Fibroblast of skin of right biceps (primary cell): ENCODE measurements around the gene ARRDC1.
"Not testable (repeated sequence)": the region's sequence is repeated elsewhere in the genome, so short reads cannot be mapped to it uniquely, and the experiment has no call there.

Experiments used
- DNase-seq: peaks from one replicate; pipeline ENCODE4 v3.0.0-alpha.2; 2013

The ARRDC1 gene

GRCh38 chr9:137588311-137588710 lies 17.2 kb upstream of the ARRDC1 start:
- DNase-seq, result no peak

DNA sequence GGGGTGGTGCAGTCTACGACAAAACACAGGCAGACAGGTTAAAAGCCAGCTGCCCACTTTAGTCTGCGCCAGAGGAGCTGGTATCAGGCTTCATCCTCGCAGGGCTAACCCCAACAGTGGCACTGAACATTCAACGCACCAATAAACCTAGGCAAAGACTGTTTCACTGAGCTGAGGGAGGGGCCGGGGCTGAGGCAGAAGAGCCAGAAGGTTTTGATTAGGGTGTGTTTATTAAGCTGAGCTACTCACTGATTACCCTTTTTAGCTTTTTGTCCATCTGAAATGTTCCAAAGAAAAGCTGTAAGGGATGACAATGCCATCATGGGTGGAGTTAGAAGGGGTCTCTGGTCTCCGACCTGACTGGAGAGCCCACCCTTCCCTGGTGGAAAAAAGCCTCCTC lies 16.6 kb upstream of the ARRDC1 start:
- no peak for DNase-seq

GRCh38 chr9:137589441-137590122 lies 15.9 kb upstream of the ARRDC1 start:
- no peak for DNase-seq

DNA sequence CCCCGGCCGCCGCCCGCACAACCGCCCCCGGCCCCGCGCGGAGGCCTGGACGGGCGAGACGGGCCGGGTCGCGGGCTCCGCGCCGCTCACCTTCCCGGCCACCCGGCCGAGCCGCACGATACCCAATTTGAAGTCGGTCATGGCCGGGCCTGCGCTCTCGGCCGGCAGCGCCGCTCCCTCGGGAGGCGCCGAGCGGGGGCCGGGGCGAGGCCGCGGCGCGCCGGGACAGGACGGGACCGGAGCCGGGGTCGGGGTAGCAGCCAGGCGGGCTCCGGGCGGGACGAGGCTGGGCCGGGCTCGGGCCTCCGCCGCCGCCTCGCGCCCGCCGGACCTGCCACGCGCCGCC lies 15.4 kb upstream of the ARRDC1 start:
- no peak for DNase-seq

GRCh38 chr9:137590469-137591383 lies 14.8 kb upstream of the ARRDC1 start, which contains the start of gene ZMYND19:
TSS of gene ZMYND19 (minus strand) at chr9:137590512. CDS start at chr9:137590263, 249 bp downstream.
- DNase-seq, result peak; percentile 90

- no peak for DNase-seq
Observed at GRCh38 chr9:137592767-137593166, 12.7 kb upstream of the ARRDC1 start.

DNA sequence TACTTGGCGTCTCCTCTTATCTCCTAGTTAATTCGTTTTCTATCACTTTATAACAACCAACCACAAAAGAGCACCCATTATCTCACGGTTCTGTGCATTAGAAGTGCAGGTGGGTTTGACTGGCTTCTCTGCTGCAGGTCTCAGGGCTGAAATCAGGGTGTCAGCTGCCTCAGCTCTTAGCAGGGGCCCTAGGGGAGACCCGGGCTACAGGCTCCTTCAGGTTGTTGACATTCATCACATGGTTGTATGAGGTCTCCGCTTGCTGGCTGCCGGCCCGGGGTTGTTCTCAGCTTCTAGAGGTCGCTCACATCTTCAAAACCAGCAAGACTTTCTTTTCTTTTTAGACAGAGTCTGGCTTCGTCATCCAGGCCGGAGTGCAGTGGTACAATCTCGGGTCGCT lies 12.3 kb upstream of the ARRDC1 start:
- no peak for DNase-seq

- not testable (repeated sequence) for DNase-seq
Observed at GRCh38 chr9:137596577-137596976, 8.9 kb upstream of the ARRDC1 start.

- no peak for DNase-seq
Observed at GRCh38 chr9:137598943-137599342, 6.5 kb upstream of the ARRDC1 start.

DNA sequence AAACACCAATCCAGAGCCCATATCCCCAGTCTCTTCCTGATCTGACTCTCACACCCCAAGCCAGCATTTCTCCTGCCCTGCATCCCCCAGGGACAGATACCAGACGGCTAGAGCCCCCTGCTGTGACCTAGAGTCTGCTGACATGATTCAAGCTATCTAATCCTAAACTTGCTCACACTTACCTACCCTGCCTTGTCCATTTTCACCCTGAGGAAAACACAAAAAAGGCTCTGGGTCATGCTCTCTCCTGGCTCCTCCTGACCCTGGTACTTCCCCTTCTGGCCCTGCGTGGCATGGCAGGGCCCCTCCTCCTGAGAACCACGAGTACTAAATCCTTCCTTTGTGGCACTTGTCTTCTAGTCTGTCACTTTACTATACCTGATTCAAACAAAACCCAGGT lies 2.8 kb upstream of the ARRDC1 start:
- DNase-seq, result no peak

GRCh38 chr9:137603879-137604278 lies 1.6 kb upstream of the ARRDC1 start:
- DNase-seq, result no peak

- no peak for DNase-seq
Observed at GRCh38 chr9:137604345-137605086, 970 bp upstream of the ARRDC1 start.

DNA sequence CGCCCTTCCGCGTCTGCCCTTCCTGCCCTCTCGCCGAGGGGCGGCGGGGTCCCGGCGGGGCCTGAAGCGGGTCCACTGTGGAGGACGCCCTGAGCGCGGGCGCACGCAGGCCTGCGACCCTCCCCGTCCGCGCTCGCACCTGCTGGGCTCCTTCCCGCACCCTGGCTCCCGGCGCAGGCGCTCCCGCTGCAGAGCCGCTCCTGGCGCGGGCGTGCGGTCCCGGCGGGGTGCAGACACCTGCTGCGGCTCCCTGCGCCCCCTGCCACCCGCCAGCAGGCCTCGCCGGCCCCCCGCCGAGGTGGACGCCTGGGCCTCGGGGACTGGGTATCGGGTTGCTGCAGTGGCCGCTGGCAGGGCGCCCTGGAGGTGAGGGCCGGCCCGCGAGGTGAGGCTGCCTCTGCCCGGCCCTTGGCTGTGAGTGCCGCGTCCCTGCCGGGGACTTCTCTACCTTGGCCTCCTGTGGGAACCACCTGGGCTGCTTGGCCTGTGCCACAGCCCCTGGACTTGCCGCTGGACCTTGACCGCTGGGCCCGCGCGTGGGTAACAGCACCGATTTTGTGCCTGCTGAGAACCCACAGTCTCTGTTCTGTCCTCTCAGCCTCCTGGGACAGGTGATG lies 627 bp downstream of the ARRDC1 start:
- DNase-seq, result no peak

- no peak for DNase-seq
Observed at GRCh38 chr9:137606734-137607138, 1.2 kb downstream of the ARRDC1 start.

DNA sequence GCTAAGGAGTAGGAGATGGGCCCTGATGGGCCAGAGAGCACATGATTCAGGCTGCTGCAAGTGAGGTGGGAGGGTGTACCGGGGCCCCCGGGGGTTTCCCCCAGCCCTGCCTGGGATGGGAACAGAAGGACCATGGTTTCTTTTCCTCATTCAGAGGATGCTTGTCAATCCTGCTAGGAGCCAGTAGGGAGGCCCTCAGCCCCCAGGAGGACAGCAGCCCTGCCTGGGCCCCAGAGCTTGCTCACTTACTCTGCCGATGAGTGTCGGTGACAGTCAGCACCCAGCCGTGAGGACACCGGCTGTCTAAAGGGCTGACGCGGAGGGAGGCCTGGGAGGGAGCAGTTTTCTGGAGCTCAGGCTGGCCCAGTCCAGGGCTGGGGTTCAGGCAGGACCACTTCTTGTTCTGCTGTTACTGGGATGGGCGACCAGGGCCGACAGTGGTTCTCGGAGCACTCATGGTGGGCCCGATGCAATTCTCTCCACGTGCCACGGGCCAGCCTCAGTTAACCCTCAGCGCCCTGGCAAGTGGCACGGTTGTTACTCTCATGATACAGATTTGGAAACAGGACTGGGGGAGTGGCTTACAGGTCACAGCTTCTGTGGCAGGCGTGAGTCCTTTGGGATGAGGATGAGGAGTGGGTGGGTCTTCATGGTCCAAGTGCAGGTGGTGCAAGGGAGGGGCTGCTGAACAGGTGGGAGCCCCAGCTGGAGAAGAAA lies 1.8 kb downstream of the ARRDC1 start:
- DNase-seq, result no peak

GRCh38 chr9:137610944-137611343 lies 5.5 kb downstream of the ARRDC1 start:
- DNase-seq, result no peak

GRCh38 chr9:137611623-137612609 lies 6.4 kb downstream of the ARRDC1 start:
- peak; percentile 75 for DNase-seq

GRCh38 chr9:137612741-137613142 lies 7.3 kb downstream of the ARRDC1 start:
- DNase-seq, result no peak

GRCh38 chr9:137613259-137613658 lies 7.8 kb downstream of the ARRDC1 start:
- DNase-seq, result no peak

DNA sequence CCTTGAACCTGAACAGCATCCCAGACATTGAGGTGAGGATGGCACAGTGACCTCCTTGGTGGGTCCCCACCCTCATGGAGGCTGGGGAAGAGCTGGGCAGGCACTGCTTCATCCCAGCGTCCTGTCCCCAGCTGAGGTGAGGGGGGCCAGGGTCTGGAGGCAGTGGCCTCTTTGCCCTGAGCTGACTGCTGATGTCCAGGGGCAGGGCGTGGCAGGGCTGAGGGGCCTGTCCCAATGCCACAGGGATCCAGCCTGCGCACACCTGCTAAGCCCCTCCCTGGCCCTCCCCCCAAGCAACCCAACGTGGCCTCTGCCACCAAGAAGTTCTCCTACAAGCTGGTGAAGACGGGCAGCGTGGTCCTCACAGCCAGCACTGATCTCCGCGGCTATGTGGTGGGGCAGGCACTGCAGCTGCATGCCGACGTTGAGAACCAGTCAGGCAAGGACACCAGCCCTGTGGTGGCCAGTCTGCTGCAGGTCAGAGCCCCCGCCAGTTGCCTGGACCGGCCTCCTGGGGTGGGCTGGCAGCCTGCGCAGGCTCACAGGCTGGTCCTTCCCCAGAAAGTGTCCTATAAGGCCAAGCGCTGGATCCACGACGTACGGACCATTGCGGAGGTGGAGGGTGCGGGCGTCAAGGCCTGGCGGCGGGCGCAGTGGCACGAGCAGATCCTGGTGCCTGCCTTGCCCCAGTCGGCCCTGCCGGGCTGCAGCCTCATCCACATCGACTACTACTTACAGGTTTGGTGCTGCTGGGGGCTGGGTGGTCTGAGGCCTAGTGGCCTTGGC lies 8.4 kb downstream of the ARRDC1 start:
- no peak for DNase-seq
